HepG2 (cell line): Measurements from ENCODE around the gene WIPF2. TPM values are rescaled to one million over a fixed set of nuclear protein-coding genes. Genes with fewer than 3 reads are reported as not detected.

ENCODE experiments used
- ATAC-seq: fragments of 200-7000 bp; cut with Tn5 transposase; 3 replicates; pipeline ENCODE4 v1.9.1; 2020; ENCODE audit warnings: mild to moderate bottlenecking, moderate library complexity
- BruUV-seq: library from RNA; stranded (reverse); fragments of 400-500 nt; replicated peaks from 2 replicates; lab custom pipeline; 2021; lab: Mats Ljungman, UMichigan
- CTCF ChIA-PET: fragments of 300-600 bp; formaldehyde crosslinking; extraction: SDS; loops from one replicate; lab custom pipeline; 2021; ENCODE audit warnings: low total read pairs, inconsistent platforms, low intra/inter-chr PET ratio; lab: Yijun Ruan, JAX
- POLR2A ChIA-PET: fragments of 350-600 bp; sonication (Branson Sonifier 250); formaldehyde crosslinking; loops from one replicate; lab custom pipeline; 2020; ENCODE audit warnings: antibody characterized with exemption, inconsistent platforms; lab: Yijun Ruan, JAX
- DNase-seq: peaks from one replicate; pipeline ENCODE4 v3.0.0-alpha.2; 2015; ENCODE audit warnings: low spot score
- FAIRE-seq: peaks from 3 replicates; lab custom pipeline; 2011; peaks lifted over from hg19 to GRCh38; lab: Jason Lieb, UNC
- H2AFZ ChIP-seq: one replicate; pipeline ENCODE4 v1.6.1; 2011; ENCODE audit warnings: low read length, inconsistent platforms
- H3K27ac ChIP-seq: fragments of 300-600 bp; 3 replicates; pipeline ENCODE4 v1.8.0; 2011; ENCODE audit warnings: mixed run types, mild to moderate bottlenecking, mixed read lengths, low read length, inconsistent platforms; ENCODE audit not compliant: insufficient read depth; ENCODE audit errors: extremely low read length
- H3K27me3 ChIP-seq, 2 experiments: fragments of 200-600 bp in 1 of 2; 2 replicates in 1 of 2; 3 replicates in 1 of 2; pipeline versions ENCODE4 v1.6.0 to v1.8.0; 2011; ENCODE audit warnings: low read length in 2 of 2, mild to moderate bottlenecking in 2 of 2, moderate library complexity in 2 of 2, inconsistent platforms in 1 of 2; ENCODE audit not compliant: insufficient read depth in 2 of 2, control insufficient read depth in 1 of 2
- H3K36me3 ChIP-seq, 2 experiments: fragments of 200-600 bp in 1 of 2; replicated peaks in 1 of 2; 2 replicates in 1 of 2; 3 replicates in 1 of 2; pipeline versions ENCODE4 v1.5.1 to v1.8.0; 2011; ENCODE audit warnings: low read length in 2 of 2, inconsistent platforms in 1 of 2; ENCODE audit not compliant: insufficient read depth in 2 of 2, control insufficient read depth in 1 of 2
- H3K4me1 ChIP-seq: 2 replicates; pipeline ENCODE4 v1.5.1; 2012; ENCODE audit warnings: low read length, inconsistent platforms; ENCODE audit not compliant: insufficient read depth
- H3K4me2 ChIP-seq: 2 replicates; pipeline ENCODE4 v1.6.0; 2011; ENCODE audit warnings: low read depth, low read length, inconsistent platforms
- H3K4me3 ChIP-seq, 3 experiments: fragments of 200-600 bp in 1 of 3; sonication (generic), shearing (Covaris generic) in 1 of 3; replicated peaks in 1 of 3; 2 replicates each; pipeline ENCODE4 v1.5.1; 2011 to 2016; ENCODE audit warnings: low read length in 3 of 3, inconsistent platforms in 2 of 3, low read depth in 2 of 3, mild to moderate bottlenecking in 2 of 3, control low read depth in 1 of 3, mixed read lengths in 1 of 3; ENCODE audit not compliant: insufficient read depth in 1 of 3
- H3K79me2 ChIP-seq: one replicate; pipeline ENCODE4 v1.6.1; 2011; ENCODE audit warnings: low read length, inconsistent platforms; ENCODE audit not compliant: insufficient read depth
- H3K9ac ChIP-seq: 2 replicates; pipeline ENCODE4 v1.6.0; 2011; ENCODE audit warnings: mild to moderate bottlenecking, low read depth, low read length, inconsistent platforms; ENCODE audit not compliant: insufficient read depth
- H3K9me3 ChIP-seq: 2 replicates; pipeline ENCODE4 v1.5.1; 2012; ENCODE audit warnings: mild to moderate bottlenecking, low read length
- H4K20me1 ChIP-seq: 2 replicates; pipeline ENCODE4 v1.6.0; 2011; ENCODE audit warnings: inconsistent platforms, mild to moderate bottlenecking, low read length, moderate library complexity; ENCODE audit not compliant: insufficient read depth
- AGO1 ChIP-seq: fragments of 200-400 bp; formaldehyde crosslinking; IDR thresholded peaks from 2 replicates; pipeline ENCODE4 v1.6.1; 2017; ENCODE audit warnings: mild to moderate bottlenecking, low read depth, low read length, moderate library complexity; ENCODE audit not compliant: poor library complexity, severe bottlenecking
- CHCHD3 ChIP-seq: sonication (generic); formaldehyde crosslinking; IDR thresholded peaks from 2 replicates; pipeline ENCODE4 v1.8.0; 2022; ENCODE audit warnings: mild to moderate bottlenecking, missing genetic modification reagents, moderate library complexity
- GPBP1L1 ChIP-seq: sonication (generic); formaldehyde crosslinking; IDR thresholded peaks from 2 replicates; pipeline ENCODE4 v1.5.0; 2020; ENCODE audit warnings: mild to moderate bottlenecking, missing genetic modification reagents
- HIC2 ChIP-seq: sonication (generic); formaldehyde crosslinking; IDR thresholded peaks from 2 replicates; pipeline ENCODE4 v1.9.0; 2022; ENCODE audit warnings: low read depth, missing genetic modification reagents
- HNRNPK ChIP-seq: fragments of 200-400 bp; formaldehyde crosslinking; IDR thresholded peaks from 2 replicates; pipeline ENCODE4 v1.6.1; 2018; ENCODE audit warnings: low read length, low read depth, moderate library complexity, mild to moderate bottlenecking; ENCODE audit not compliant: poor library complexity, severe bottlenecking
- IKZF1 ChIP-seq: fragments of 450-650 bp; IDR thresholded peaks from 2 replicates; pipeline ENCODE4 v1.7.1; 2016
- MAFF ChIP-seq: IDR thresholded peaks from 2 replicates; pipeline ENCODE4 v1.6.1; 2011; ENCODE audit warnings: low read depth, low read length, improper control_type of control experiment
- SIX4 ChIP-seq: sonication (generic); formaldehyde crosslinking; IDR thresholded peaks from 2 replicates; pipeline ENCODE4 v1.4.0; 2020; ENCODE audit warnings: missing genetic modification reagents
- TAF15 ChIP-seq: fragments of 200-400 bp; formaldehyde crosslinking; IDR thresholded peaks from one replicate; pipeline ENCODE4 v1.6.1; 2018; ENCODE audit warnings: mild to moderate bottlenecking, low read depth, low read length; ENCODE audit not compliant: poor library complexity, severe bottlenecking
- ZNF142 ChIP-seq: sonication (generic); formaldehyde crosslinking; IDR thresholded peaks from 2 replicates; pipeline ENCODE4 v1.4.0; 2020; ENCODE audit warnings: missing genetic modification reagents
- ZNF549 ChIP-seq: sonication (generic); formaldehyde crosslinking; IDR thresholded peaks from 2 replicates; pipeline ENCODE4 v1.5.0; 2020; ENCODE audit warnings: missing genetic modification reagents
- ZNF570 ChIP-seq: sonication (generic); formaldehyde crosslinking; IDR thresholded peaks from 2 replicates; pipeline ENCODE4 v1.4.0; 2020; ENCODE audit warnings: mild to moderate bottlenecking, missing genetic modification reagents, borderline replicate concordance
- WGBS: methylation state at CpG from one replicate; pipeline ENCODE4 v1.1.6; 2017; ENCODE audit warnings: low lambda C conversion rate; 5-methylcytosine and 5-hydroxymethylcytosine counted together
- in situ Hi-C: cut with HindIII; loops from 2 replicates; pipeline ENCODE4 v1.10.0; 2017; ENCODE audit warnings: low pct_unique_long_range_greater_than_20kb; ENCODE audit not compliant: extremely low pct_ligation_motif_present
- intact Hi-C: fragments of 100-400 bp; cut with micrococcal nuclease; formaldehyde crosslinking; loops from one replicate; pipeline ENCODE4 v1.10.0; 2022; ENCODE audit not compliant: unreplicated experiment
- polyA plus RNA-seq, 8 experiments: library from polyadenylated mRNA; depleted of rRNA in 3 of 8; stranded (reverse) in 7 of 8; unstranded in 1 of 8; fragments of >200 nt; fragmentation: Illumina TruSeq in 4 of 8; extraction: Trizol in 4 of 8; gene quantifications; 2 replicates each; pipeline versions ENCODE4 v1.2.1 to v1.2.3, GENCODE V29; 2011 to 2016; ENCODE audit warnings: low read depth in 4 of 8, missing spikeins in 1 of 8, mixed read lengths in 1 of 8; ENCODE audit not compliant: insufficient read depth in 1 of 8
- total RNA-seq, 5 experiments: library from RNA; depleted of rRNA; stranded (reverse); fragments of >200 nt; fragmentation: Illumina TruSeq; extraction: Trizol; gene quantifications; 2 replicates each; pipeline ENCODE4 v1.2.3, GENCODE V29; 2016; ENCODE audit warnings: low read depth in 1 of 5

Gene WIPF2
- total and polyA plus RNA-seq, 2 of the 13 experiments (the other 11 are each of a cell fraction or from before 2014, with no cell fraction given): 7.2 to 10.8 TPM

GRCh38 chr17:40317880-40318829, 99.1 kb downstream of the WIPF2 start:
- peak; percentile 90 for ATAC-seq
- WGBS: 2% methylated on average over 58 of the region's 70 CpGs
- intact Hi-C loops: loop anchor here (2.0 kb wide), 3 partner anchors 15 to 99 kb away; partner anchors contain the start of gene TOP2A
- no peak overlapping the region for H2AFZ ChIP-seq
- no peaks in the 10 kb centered on the region for H3K36me3 ChIP-seq
- no peaks in the 10 kb centered on the region; a peak in 1 of 5 replicates for H3K27me3 ChIP-seq
- peak overlapping the region; percentile 100 for H3K4me2 ChIP-seq
- POLR2A ChIA-PET: interaction anchor here (0.8 to 3.8 kb wide), 19 partner anchors 8 to 1370 kb away, joined by 3 to 45 read pairs (median 5); partner anchors contain the start of genes NR1D1, PSMD3, RARA and TOP2A
- in situ Hi-C loops: loop anchor here (5.0 kb wide), 2 partner anchors 34 to 99 kb away; partner anchors contain the start of gene TOP2A
- H3K79me2 ChIP-seq: peaks cover 31% of the 10 kb centered on the region
- peak overlapping the region; percentile 86 to 95 (median 86) for H3K4me3 ChIP-seq
- peak overlapping the region; percentile 29 for H3K27ac ChIP-seq
- TSS peak; percentile 67 for BruUV-seq
- CTCF ChIA-PET: interaction anchor here (1.2 kb wide), 1 partner anchor 15 kb away, joined by 4 read pairs; no protein-coding TSS in a partner anchor
- H3K9me3 ChIP-seq: no peaks in the 10 kb centered on the region
- H4K20me1 ChIP-seq: peaks cover 4% of the 10 kb centered on the region; the same call in 1 of the 2 replicates
- FAIRE-seq: peak; percentile 76
- peak; percentile 91 for DNase-seq
- peaks cover 89% of the 10 kb centered on the region for H3K4me1 ChIP-seq
- H3K9ac ChIP-seq: peak overlapping the region; percentile 76
- TF ChIP-seq GPBP1L1 (CRISPR knock-in tag) (no peak), HIC2 (no peak), ZNF142 (no peak), SIX4 (CRISPR knock-in tag) (peak; percentile 57; the same call in 1 of the 2 replicates), MAFF (no peak), ZNF549 (no peak), AGO1 (no peak), ZNF570 (CRISPR knock-in tag) (no peak), HNRNPK (no peak), CHCHD3 (CRISPR knock-in tag) (no peak), TAF15 (peak; percentile 36), IKZF1 (no peak)
